GM18858 (cell line): Measurements from ENCODE around the gene KDM3B.

Source experiments
- ATAC-seq: cut with Tn5 transposase; IDR thresholded peaks from one replicate; pipeline ENCODE4 v1.9.1; 2021; ENCODE audit not compliant: unreplicated experiment

The KDM3B gene

DNA sequence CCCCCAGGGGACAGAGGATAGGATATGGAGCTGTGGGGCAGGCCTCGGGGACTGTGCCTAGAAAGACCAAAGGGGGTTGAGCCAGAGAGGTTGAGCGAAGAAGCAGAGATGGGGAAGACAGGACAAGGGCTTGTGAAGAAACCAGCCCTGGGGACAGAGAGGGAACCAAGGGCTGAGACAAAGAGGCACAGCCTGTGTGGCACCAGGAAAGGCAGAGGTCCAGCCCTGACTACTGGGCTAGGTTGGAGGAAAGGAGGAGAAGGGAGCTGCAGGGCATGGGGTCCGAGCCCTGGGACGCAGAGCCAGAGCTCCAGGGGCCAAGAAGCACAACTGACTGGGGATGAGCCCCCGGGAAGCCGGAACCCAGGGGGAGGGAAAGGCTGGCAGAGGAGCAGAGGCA is 95.6 kb downstream of the KDM3B start:
- no peak for ATAC-seq

DNA sequence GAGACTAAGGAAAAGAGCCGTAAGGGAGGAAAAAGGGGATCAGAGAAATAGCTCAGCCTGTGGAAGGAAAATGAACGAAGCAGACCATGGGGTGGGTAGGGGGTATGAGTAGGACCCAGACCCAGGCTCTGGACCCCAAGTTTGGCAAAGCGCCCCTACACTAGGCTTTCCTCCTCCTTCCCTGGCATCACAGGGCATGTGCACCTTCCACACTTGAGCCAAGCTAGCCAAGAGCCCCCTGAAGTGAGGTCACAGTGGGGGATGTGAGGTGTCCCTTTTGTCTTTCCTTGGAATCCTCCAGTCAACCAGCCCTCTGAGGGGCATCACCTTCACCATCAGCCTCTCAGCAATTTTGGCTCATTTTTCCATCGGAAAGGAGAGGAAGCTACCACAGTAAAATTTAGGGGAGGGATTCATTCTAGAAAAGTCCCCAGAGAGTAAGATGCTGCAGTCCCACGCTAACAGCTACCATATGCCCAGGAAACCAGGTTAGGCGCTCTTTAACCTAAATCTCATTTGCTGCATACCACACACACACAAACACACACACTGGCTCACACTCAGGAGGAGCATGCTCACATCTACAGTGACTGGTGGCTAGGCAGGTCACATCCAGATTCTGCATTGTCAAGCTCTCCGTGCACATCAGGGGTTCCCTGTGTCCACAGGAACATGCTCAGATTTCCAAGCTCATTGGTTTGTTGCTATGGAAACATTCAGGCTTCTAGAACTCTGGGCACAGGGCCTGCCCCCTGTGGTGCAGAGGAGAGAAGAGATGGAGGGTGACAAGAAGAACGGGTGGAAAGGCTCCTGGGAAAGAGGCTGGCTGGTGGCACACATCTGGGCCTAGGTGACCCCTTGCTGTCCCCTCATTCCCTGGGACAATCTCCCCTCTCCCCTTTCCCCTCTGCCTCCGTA is 96.3 kb downstream of the KDM3B start:
- ATAC-seq, result no peak

DNA sequence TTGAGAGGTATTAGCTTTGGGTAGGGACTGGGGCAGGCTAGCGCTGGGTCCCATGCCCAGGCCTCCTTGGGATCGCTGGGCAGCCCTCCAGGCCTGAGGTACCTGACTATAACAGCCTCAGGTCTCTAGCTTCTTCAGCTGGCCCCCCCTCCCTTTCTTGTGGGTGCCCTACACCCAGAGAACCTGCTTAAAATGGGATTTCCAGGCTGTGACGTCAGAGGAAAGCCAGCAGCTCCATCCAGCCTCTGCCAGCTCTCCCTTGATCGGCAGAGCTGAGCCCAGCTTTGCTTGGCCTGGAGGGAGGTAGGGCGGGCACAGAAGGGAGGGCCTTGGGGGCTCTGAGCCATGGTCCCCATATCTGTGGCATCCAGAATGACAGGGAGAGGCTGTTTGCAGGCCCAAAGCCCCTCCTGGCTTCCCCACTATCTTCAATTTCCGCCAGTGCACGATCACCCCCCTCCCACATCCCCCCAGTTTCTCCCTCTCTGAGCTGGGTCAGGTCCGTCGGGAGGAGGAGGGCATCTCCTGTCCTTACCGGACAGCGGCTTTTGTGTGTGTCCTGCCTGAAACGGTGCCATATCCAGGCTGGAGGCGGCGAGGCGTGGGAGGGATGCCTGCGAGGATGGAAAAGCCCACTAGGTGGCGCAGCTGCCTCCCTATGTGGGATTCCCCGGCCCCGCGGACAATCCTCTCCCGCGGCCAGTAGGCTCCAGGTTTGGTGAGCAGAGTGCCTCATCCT is 97.2 kb downstream of the KDM3B start:
- ATAC-seq, result no peak

DNA sequence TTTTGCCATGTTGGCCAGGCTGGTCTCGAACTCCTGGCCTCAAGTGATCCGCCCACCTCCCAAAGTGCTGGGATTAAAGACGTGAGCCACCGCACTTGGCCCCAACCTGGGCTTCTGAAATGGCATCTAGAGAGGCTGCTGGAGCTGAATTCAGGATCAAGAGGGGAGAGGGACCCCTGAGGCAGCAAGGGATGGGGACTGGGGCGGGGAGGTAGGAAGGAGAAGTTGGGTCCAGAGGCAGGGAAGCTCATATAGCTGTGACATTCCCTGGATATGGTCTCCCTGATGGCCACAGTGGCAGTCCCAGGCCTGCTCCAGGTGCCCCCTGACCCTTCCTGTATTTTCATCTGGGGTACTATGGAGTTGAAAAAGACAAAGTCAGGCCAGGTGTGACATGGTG is 98.5 kb downstream of the KDM3B start:
- ATAC-seq, result no peak

DNA sequence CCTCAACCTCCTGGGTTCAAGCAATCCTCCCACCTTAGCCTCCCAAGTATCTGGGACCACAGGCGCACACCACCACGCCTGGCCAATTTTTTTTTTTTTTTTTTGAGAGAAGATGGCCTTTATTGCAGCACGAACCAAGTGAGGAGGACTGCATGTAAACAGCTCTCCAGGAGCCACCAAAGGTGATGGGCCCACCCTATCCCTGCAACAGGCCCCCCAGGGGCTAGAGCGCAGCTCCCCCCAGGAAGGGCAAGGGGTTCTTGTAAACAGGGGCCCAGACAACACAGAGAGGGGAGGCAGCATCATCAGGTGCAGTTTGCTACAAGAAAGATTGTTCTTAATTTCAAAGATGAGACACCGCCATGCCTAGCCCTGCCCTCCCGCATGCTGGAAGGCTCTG is 100.2 kb downstream of the KDM3B start:
- no peak for ATAC-seq

DNA sequence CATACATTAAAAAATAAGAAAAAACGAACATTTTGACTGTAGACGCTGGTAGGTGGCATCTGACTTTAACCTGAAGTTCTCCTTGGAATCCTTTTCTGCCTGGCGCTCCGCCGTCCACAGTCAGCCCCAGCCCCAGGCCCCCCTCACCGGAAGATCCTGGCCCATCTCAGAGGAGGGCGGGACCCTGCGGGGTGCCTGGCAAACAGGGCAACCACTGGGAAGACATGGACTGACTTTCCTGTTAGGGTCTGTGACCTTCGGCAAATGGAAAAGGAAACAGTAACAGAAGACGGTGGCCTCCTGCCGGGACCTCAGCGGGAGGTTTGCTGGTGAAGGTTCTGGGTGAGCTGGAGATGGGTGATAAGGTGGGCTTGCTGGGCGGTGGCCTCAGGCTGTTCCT is 101.1 kb downstream of the KDM3B start:
- ATAC-seq, result no peak

DNA sequence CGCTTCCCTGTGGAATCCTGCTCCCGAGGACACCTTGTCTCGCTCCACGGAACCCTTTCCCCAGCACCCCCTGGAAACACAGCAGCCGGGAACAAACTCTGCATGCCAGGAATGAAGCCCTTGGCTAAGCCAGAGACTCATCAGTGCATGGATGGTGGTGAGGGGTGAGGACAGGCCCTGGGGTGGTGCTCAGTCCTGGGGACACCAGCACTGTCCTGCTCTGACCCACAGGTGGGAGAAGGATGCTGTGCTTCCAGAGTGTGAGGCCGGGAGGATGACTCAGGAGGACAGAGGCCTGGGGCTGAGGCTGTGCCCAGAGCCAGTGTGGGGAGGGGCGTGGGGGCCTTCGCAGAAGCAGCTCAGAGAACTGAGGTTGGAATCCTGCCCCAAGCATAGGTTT is 101.6 kb downstream of the KDM3B start:
- ATAC-seq, result no peak

DNA sequence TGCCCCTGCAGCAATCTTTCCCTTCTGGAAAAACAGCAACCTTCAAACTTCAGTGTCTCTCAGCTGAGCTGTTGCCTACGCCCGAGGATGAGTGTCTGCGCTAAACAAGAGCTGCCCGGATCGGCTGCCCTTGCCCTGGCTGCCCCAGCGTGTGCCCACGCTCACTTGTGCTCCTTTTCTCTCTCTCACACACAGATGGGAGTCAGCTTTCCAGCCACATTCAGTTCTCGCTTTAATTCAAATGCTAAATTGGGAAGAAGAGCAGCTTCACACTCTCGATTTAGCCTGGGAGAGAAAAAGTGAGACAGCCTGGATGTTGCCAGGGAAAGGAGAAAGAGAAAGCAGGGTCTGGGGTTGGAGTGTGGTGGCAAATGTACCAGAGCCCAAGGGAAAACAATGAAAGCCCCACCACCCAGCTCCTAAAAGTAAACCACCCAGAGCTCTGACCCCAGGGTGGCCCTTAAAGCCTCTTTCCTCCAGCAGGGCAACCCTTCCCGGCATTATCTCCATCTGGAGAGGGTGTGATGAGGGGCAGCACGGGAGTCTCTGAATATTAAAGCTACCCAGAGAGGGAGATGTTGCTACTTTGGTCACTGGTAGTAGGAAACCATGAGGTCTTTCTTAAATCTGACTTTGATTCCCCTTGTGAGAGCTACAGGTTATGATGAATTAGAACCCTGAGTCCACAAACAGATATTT is 102.9 kb downstream of the KDM3B start:
- ATAC-seq, result no peak

DNA sequence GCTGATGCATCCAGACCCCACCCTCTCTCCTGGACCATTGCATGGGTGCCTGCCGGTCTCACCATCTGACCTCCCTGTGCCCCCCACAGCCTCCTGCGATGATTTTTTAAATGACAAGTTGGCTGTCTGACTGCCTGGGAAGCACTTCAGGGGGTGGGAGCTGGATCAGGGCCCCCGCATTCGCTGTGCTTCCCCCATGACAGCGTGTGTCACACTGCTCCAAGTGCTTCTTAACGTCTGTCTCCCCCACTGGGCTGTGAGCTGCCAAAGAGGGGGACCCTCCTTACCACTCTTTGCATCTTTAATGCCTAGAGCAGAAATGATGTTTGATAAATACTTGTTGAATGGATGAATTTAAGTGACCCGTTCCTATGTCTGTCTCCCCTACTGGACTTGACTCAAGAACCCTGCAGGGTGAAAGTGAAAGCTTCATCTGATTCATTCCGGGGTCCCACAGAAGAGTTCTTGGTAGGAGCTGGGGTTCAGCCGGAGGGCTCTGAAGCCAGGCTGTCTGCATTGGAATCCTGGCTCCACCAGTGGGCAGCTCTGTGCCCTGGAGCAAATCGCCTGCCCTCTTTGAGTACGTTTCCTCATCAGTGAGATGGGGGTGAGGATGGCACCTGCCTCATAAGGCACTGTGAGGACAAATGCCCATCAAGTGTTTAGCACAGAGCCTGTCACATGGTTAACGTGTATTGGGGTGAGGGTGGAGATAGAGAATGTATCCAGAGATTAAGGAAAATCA is 105.2 kb downstream of the KDM3B start:
- no peak for ATAC-seq

DNA sequence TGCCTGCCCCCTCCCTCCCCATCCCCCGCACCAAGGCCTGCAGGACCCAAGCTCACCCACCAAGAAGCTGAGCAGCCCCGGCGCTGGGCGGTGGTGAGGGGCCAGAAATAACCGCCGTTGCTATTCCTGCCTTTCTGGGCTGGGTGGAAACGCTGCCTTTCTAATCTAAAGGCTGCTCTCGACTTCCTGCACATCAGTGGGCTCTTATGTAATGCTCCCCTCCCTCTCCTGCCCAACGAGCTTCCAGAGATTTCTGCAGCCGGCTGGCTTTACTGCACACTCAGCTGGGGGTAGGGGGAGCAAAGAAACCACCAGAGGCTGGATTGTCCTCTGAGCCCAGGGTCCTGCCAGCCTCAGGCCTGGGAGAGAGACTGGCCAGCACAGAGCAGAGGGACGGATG is 105.9 kb downstream of the KDM3B start:
- ATAC-seq, result no peak

DNA sequence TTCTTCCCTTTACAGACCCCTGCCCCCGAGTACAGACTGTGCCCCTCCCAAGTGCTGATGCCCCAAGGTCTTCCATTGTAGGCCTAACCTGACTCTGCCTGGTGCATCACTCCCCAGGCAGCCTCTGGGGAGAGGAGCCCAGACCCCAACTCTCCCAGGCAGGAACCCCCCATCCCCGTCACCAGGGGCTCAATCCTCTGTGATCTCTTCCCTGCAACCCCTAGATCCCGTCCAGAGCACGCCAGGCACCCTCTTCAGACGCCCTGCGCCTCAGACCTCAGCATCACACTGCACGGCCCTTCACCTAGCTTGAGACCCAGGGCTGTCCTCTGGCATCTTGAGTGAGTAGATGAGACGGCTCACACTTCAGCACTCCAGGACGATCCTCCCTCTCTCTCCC is 106.4 kb downstream of the KDM3B start:
- ATAC-seq, result no peak

DNA sequence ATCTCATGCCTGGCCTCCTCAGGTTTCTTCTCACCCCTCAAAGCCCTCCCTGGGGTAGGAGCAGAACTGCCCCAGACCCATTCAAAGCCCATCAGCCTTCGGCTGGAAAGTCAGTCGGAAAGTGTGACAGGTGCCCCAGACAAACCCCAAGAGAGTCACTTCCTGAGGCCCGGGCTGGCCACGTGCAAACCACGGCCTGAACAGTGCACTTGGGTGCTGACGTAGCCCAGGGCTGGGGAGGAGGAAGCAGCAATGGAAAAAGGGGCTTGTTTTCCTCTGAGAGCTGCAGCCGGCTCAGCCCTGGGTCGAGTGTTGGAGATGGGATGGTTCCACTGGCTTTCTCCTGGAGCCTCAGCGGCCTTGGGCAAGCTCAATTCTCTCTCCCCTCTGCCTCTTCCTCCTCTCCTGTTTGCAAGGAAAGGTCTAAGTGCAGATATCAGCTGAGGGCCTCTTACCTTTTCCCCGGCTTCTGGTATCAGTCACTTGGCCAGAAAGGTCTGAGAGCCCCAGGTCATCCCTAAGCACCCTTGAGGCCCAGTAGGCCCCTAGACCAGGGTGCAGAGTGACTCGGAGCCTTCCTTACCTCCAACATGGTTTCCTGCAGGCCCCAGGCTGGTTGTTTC is 106.9 kb downstream of the KDM3B start:
- ATAC-seq, result no peak

DNA sequence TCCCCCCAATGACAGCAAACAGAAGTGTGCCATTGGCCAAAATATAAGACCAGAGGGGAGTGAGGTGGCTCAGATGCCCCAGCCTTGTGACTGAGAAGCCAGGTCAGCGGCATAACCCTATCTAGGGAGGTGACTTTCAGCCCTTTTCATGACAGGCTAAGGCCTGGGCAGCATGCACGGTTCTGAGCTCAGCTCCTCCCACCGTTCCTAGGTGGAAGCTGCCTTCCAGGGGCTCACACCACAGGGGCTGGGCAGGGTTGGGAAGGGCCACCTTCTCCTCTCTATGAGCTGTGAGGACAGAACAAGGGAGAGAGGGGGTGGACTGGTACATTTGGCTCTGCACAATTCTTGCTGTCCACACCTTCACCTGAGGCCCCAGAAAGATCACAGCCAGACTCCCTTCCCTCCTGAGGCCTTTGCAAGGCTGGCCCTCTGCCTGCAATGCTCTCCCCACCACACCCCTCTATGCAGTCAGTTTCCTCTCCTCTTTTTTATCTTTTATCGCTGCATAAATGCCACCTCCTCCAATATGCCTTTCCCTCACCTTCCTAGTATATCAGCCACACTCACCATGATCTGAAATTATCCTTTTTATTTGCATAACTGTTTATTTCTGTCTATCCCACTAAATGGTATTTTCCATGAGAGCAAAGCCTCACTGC is 107.7 kb downstream of the KDM3B start:
- no peak for ATAC-seq

DNA sequence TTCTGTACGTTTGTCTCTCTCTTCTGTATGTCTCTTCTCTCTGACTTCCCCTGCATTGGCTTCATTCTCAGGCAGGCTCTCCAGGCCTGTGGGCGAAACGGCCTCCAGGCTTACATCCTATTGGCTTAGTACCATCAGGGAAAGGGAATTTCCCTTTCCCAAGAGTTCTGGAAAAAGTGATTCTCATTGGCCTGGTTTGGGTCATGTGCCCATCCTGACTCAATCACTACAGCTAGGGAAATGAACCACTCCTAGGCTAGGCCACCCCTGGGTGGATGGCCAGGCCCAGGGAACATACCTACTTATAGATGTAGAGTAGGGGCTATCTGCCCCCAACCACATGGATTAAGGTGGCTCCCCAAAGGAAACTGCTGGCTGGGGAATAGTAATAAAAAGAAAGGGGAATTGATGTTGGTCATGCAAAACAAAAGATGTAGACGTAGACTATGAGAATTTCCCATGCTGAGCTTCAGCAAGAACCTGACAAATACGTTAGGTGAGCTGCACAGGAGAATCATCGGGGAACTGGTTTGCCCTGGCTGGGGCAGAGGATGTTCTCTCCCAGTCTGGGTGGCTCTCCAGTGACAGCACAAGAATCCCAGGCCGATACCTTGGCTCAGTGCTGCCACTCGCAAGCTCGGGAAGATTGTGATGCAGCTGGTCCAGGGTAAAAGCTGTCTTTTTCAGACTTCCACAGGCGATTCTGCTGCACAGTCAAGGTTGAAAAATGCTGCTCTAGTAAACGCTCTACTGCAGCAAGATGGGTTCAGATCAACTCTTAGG is 109.0 kb downstream of the KDM3B start:
- no peak for ATAC-seq

DNA sequence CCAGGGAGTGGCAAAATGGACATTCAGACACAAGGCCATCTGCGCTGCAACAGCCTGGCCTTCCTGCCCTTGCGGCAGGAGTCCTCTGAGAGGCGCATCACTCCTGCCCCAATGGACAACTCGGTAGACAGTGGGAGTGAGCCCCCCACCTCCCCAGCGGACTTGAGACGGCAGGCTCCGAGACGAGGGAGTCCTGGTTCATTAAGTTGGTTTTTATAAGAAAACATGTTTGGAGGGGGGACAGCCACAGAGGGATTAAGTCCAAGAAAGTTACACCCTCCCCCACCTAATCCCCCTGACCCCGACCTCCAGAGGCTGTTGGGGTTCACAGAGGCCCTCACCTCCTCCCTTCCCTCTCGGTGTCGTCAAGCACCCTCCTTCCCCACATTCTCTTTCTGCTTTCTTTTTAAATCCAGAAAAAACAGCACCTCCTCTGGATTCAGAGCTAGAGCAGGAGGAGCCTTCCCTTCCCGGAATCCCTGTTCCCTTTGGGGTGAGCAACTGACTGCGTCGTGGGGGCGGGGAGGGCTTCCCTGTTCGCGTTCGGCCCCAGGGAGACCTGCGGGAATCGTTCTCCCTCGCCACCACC is 111.0 kb downstream of the KDM3B start:
- no peak for ATAC-seq

DNA sequence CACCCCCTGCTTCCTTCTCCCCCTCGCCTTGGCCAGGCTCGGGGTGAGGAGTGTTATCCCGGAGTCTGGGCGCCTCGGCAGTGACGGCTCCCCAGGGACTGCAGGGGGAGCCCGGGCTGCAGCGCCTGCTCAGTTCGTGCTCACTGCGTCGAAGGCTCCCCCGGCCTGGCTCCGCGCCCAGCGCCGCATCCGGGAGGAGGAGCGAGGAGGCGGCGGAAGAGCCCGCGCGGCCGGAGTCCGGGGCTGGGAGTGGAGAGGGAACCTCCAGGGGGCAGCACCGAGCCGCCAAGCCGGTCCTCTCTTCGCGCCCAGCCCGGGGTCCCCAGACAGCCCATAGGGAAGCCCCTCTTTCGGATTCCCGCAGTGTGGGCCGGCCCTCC is 111.5 kb downstream of the KDM3B start:
- ATAC-seq, result peak; percentile 42

DNA sequence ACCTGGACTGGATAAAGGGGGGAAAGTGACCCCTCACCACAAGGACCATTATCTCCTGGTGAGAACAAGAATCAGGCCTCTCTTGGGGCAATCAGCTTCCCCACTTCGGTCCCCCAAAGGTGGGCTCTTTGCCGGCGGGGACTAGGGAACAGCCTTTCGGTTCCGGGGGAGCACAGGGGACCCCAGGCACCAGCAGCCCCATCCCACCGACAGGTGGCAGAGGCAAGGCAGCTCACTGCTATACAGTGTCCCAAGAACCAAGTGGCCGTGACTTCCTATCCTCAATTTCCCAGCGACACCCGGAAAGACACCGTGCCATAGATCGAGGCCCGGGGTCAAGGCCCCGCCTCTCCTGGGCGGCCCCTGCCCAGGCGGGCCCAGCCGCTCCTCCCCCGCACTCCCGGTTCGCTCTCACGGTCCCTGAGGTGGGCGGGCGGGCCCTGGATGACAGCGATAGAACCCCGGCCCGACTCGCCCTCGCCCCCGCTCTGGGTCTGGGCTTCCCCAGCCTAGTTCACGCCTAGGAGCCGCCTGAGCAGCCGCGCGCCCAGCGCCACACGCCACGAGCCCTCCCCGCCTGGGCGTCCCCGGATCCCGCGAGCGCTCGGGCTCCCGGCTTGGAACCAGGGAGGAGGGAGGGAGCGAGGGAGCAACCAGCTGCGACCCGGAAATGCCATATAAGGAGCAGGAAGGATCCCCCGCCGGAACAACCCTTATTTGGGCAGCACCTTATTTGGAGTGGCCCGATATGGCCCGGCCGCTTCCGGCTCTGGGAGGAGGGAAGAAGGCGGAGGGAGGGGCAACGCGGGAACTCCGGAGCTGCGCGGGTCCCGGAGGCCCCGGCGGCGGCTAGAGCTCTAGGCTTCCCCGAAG is 112.1 kb downstream of the KDM3B start:
- ATAC-seq, result peak; percentile 66
